HG03442 (cell line): ENCODE measurements around the gene PFAS.
A peak's percentile ranks its signal among the peaks of the same experiment; 100 is the strongest.

Experiments
- ATAC-seq: cut with Tn5 transposase; IDR thresholded peaks from one replicate; pipeline ENCODE4 v1.9.1; 2021; ENCODE audit warnings: mild to moderate bottlenecking, moderate library complexity; ENCODE audit not compliant: unreplicated experiment

The PFAS gene

GRCh38 chr17:8266648-8267479, 17.8 kb downstream of the PFAS start:
- ATAC-seq = no peak

DNA sequence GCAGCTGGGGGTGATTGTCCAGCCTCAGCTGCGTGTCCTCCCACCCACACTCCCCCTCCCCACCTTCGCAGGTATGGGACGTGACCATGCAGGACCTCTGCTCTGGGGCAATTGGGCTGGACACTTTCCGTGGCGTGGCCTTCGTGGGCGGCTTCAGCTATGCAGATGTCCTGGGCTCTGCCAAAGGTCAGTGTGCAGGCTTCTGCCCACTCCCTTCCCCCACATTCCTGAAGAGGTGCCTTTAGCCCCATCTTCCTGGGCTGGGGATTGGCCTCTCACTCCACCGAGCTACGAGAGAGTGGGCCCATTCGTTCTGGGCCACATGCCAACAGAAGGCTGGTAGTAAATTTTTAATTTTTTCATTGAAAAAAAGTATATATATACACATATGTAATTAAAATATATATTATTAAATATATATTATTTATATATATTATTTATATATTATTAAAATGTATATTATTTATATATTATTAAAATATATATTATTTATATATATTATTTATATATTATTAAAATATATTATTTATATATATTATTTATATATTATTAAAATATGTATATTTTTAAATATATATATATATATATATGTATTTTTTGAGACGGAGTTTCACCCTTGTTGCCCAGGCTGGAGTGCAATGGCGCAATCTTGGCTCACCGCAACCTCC, 18.5 kb downstream of the PFAS start:
- ATAC-seq = no peak

GRCh38 chr17:8268550-8269298, 19.6 kb downstream of the PFAS start:
- ATAC-seq = no peak

DNA sequence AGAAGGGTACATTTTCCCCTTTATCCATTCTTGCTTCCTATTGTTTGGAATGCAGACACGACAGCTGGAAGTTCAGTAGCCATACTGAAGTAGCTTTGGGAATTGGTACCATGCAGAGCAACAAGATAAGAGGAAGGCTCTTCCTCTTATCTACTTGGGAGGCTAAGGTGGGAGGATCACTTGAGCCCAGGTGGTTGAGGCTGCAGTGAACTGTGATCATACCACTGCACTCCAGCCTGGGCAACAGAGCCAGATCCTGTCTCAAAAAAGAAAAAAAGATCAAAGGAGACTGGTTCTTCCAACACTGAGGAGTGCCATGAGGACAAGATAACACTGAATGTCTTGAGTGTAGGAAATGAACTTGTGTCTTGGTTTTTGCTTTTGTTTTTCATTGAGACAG, 23.3 kb downstream of the PFAS start:
- no peak for ATAC-seq

DNA sequence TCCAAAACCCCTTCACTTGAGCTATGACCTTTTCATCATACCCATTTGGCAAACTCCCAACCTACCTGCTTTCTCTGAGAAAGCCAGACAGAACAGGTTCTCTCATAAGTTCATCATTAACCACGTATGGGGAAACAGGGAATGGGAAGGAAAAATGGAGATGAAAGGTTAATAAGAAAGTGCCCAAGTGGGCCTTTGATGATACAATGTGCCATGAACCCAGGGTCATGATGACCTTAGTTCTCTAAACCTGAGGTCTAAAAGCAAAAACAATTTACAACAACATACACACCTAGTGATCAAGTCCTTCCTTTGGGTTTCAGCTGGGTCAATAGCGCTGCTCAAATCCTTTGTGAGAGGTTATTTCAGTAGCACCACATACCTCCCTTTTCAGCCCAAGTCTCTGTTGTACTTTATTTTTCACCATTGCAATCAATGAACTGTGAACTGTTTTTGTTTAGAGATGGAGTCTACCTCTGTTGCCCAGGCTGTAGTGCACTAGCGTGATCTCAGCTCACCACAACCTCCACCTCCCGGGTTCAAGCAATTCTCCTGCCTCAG, 24.9 kb downstream of the PFAS start:
- ATAC-seq = no peak

DNA sequence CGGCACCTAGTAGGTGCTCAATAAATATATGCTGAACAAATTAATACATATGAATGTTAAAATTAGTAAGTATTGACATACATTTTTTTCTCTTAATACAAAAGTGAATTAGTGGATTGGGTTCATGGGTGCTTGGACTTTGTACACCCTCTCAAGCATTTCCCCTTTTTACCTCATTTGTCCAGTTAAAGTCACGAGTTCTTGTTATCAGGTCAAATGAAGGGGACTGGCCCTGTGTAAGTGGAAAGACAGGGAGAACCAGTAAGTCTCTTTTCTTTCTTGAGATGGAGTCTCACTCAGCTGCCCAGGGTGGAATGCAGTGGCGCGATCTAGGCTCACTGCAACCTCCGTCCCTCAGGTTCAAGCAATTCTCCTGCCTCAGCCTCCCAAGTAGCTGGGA, 25.7 kb downstream of the PFAS start:
- no peak for ATAC-seq

- ATAC-seq = no peak
Observed at GRCh38 chr17:8275421-8276290, 26.6 kb downstream of the PFAS start.

DNA sequence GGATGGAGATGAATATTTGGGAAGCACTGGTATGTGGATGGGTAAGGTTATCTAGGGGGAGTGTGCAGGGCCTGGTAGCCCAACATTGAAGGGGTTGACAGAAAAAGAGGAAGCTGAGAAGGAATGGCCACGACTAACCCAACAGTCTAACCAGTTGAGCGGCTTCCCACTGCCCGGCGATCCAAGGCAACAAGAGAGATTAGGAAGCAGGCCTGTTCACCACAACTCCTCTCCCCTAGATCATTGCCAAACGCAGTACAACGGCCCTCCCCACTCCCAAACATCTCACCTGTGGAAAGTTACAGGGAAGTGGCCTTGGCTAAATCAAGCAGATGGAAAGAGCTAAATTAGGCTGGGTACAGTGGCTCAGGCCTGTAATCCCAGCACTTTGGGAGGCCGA, 28.2 kb downstream of the PFAS start:
- no peak for ATAC-seq

DNA sequence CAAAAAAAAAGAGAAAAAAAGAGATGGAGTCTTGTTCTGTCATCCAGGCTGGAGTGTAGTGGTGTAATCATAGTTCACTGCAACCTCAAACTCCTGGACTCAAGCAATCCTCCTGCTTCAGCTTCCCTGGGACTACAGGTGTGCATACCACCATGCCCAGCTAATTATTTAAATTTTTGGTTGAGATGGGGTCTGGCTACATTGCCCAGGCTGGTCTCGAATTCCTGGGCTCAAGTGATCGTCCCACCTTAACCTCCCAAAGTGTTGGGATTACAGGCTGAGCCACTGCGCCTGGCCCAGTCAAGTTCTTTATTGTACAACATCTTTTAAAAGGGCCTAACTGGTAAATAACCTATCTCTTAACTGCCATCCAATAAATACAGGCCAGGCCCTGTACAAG, 33.3 kb downstream of the PFAS start:
- no peak for ATAC-seq

DNA sequence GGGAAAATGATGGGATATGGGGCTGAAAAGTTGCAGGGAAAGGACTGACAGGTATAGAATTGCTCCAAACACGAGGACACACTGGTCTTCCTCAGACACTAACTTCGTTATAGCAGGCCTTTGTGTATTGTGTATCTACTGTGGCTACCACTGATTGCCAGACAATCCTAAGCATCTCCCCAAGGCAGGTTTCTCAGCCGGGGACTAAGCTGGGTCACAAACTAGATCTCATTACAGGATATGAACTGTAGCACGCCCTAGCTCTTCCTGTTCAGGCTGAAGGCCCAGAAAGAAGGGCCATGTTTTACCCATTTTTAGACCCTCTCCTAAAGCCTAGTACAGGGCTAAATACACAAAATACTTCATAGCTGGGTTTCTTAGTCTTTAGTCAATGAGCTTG, 34.3 kb downstream of the PFAS start:
- no peak for ATAC-seq

GRCh38 chr17:8284126-8284525, 35.0 kb downstream of the PFAS start:
- no peak for ATAC-seq

DNA sequence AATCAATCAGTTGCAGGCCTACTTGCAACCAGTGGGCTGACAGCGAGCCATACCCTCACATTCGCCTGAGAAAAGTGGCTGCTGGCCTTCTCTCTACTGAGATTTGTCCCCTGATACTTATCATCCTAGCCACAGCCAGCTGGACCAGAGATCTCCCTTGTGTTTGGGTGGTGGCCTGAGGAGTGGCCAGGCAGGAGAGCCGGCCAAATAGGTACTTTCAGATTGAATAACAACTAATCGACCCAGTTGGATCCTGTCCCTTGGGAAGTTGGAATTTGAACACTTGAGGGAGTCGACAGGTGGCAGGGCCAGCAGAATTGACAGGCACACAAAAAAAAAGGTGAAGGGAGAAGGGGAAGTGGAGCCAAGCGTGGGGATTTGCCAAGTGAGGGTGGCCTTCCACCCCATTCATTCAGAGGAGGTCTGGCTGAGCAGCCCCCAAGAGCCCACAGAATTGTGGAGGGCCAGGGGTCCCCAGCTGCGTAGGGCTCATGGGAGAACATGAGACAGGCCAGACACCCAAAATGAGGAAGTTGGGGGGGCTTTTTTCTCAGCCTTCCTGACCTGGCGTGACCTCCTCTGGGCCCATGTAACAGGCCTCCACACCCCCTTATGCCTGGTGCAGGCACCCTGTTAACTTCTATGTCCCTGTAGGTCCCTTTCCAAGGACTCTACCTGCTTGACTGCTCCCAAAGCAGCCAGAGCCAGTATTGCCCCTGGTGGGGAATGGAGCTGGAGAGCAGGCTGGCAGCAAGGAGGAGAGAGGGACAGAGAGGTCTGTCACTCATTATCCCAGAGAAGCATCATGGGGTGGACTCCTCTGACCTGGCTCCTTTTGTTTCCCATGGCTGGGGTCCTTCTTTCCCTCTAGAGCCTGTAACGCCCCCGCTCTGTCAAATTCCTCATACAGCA, 36.4 kb downstream of the PFAS start:
- no peak for ATAC-seq

DNA sequence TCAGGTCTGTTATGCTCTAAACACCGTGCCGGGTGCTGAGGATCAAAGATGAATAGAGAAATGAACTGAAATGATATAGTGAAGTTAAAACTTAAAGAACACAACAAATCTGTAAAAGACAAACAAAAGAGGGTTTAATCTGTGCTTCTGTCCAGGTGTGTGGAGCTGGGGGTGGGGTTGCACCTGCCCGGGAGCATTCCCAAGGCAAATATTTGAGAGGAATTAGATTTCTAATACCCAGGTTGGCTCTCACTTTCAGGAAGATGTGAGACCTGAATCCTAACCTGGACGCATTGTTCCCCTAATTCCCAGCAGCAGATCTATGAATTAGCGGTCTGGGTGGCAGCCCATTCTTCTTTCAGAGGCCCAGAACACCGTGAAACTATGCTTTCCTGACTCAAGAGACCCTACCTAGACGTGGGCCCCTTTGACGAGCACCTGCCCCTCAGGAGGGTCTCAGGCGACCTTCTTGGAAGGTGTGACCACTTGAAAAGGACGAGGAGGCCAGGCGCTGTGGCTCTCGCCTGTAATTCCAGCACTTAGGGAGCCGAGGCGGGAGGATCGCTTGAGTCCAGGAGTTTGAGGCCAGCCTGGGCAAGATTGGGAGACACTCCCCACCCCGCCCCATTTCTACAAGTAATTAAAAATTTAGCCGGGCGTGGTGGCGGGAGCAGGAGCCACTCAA, 38.7 kb downstream of the PFAS start:
- ATAC-seq = no peak

GRCh38 chr17:8288336-8289102, 39.4 kb downstream of the PFAS start, which contains the start of gene RANGRF:
TSS of gene RANGRF (plus strand) at chr17:8288670. CDS start at chr17:8288789, 119 bp downstream.
- peak; percentile 60 for ATAC-seq

DNA sequence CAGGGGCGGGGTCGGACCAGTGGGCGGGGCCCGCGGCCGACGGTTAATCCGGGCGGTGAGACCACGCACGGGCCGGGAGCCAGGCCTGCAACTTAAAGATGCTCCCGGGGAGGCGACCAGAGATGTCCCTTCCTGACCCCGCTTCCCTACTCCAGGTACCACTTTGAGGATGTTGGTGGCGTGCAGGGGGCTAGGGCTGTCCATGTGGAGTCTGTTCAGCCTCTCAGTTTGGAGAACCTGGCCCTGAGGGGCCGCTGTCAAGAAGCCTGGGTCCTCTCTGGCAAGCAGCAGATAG, 40.0 kb downstream of the PFAS start:
- peak; percentile 51 for ATAC-seq

DNA sequence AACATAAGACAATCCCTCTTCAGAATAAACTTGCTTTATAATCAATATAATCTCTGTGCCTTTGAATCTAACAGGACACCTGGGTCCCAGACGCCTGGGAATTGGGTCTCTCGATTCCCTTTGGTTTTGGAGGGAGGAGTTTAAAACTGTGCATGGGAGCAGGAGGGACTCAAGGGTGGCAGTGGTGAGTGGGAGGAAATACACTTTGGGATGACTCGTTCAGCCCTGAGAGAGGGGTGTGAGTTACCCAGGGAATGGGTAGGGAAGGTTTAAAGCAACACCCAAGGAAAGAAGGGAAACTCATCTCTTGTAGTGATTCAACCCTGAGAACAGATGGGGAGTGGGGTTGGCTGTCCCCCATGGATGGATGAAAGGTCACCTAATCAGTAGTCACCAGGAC, 41.0 kb downstream of the PFAS start:
- ATAC-seq = no peak

- no peak for ATAC-seq
Observed at GRCh38 chr17:8292639-8293395, 43.7 kb downstream of the PFAS start.

DNA sequence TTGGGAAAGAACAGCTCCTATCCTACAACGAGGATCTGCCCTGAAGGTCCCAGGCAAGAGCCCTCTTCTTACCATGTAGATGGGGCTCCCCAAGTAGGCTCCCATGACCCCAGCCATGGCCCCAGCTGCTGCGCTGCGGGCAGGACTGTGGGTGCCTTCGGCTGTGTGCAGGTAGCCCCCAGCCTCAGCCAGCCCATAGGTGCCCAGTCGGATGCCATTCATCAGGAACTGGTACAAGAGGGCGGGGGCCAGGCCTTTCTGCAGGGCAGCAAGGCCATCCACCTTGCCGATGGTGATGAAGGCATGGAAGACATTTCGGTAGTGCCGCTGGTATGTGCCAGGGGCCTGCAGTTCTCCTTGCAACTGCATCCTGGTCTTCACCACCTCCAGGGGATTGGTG, 45.3 kb downstream of the PFAS start:
- ATAC-seq = no peak
